ENCODE measurements around the gene LOXL3.

Gene LOXL3

DNA sequence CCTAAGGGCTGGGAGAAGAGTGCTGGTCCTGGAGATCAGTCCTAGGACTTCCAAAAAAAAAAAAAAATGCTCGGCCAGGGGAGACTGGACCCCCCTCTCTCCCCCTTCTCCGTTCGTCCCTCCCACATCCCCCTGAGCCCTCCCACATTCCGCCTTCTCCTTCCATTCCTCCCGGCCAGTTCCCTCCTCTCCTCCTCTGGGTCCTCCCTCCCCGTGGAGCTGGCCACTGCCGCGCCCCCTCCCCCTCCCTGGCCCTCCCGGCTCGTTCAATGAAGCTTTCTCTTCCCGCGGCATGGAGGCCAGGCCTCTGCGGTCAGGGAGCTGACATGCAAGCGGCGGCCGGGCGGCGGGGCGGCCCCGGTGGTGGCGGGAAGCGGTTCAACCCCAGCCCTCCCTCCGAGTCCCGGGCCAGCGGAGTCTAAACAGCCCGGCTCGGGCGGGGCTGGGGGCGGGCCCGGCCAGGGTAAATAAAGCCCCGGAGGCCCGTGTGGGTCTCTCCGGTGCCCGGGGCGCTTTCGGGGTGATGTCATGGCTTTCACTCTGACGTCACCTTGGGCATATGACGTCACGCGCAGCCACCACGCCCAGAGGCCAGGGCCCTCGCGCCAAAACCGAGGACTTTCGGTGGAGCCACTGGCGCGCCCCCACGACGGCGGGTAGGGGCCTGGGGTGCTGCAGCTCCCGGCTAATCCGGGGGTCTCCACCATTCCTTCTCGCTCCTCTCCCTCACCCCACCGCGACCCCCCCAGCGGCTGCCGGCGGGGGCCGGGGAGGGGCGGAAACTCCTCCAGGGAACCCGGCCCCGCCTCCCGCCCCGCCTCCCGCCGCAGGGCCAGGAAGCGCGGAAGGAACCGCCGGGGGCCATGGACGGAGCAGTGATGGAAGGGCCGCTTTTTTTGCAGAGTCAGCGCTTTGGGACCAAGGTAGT lies at the start of gene LOXL3, which contains the start of gene DOK1:
Gene LOXL3 (minus strand): TSS at position 51 of the 928 bp plus-strand sequence. CDS start 1,308 bp downstream, outside the sequence.
Gene DOK1 (plus strand): TSS at position 829 of the 928 bp plus-strand sequence. CDS start 35 bp downstream, at position 864.
- peak; percentile 59 to 73 for DNase-seq (ENCODE audit: low read depth in 2 of 2)

DNA sequence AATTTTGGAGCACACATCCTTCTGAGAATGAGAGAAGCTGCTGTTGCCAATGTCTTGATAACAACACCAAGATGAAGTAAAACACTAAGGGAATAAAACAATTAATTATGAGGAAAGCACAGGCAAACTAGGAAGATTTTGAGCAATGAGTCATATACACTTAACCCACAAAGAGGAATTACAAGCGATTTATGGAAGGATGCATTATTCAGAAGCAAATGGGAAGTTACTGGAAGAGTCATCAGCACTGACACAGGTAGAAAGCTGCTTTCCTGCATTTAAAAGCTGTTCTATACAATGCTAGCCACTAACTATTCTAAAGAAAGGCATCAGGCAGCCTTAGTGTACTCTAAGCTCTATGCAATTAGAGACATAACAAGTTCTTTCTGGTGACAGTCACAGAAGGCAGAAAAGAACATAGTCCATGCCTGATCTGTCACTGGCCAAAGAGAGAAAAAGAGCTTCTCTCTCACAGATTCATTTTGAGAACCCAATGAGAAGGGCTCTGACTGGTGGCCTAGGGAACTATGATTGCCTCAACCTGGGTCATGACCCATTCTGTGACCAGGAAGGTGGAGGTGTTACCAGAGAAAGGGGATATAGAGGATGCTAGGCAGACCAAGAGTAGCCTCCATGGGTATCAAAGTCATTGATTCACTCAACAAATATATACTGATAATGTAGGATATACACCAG lies 49.0 kb upstream of the LOXL3 start:
- no peak for DNase-seq (ENCODE audit: low read depth in 2 of 2)

- no peak for DNase-seq (ENCODE audit: low read depth in 2 of 2)
Measured at GRCh38 chr2:74599676-74600075, 45.9 kb upstream of the LOXL3 start.

GRCh38 chr2:74597410-74597809 lies 43.7 kb upstream of the LOXL3 start:
- no peak for DNase-seq (ENCODE audit: low read depth in 2 of 2)

DNA sequence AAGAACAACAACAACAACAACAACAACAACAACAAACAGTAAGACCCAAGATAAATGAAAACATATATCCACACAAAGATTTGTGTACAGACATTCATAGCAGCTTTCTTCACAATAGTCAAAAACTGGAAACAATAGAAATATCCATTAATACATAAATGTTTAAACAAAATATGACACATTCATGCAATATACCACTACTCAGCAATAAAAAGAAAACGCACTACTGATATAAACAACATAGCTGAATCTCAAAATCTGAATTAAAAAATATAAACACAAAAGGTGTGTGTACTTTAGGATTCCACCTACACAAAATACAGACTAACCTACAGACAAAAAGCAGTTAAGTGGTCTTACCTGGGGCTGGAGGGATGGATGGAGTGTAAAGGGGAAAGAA lies 42.8 kb upstream of the LOXL3 start:
- DNase-seq (ENCODE audit: low read depth in 2 of 2), result no peak

GRCh38 chr2:74593826-74594772 lies 40.4 kb upstream of the LOXL3 start:
- DNase-seq (ENCODE audit: low read depth in 2 of 2), result no peak

DNA sequence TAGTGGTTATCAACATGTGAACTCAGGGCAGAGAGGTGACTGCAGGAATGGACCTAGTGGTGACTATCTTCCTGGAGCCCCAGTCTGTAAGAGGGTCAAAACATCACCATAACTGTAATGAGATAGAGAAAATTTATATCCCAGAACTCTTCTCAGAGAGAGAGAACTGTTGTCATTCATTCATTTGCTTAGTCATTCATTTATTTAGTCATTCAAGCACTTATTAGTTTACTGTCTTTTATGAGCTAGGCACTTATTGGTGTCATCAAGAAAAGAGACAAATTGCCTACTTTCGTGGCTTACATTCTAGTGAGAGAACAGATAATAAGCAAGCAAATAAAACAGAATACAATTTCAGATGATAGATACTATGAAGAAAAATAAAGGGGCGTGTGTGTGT lies 34.9 kb upstream of the LOXL3 start:
- no peak for DNase-seq (ENCODE audit: low read depth in 2 of 2)

DNA sequence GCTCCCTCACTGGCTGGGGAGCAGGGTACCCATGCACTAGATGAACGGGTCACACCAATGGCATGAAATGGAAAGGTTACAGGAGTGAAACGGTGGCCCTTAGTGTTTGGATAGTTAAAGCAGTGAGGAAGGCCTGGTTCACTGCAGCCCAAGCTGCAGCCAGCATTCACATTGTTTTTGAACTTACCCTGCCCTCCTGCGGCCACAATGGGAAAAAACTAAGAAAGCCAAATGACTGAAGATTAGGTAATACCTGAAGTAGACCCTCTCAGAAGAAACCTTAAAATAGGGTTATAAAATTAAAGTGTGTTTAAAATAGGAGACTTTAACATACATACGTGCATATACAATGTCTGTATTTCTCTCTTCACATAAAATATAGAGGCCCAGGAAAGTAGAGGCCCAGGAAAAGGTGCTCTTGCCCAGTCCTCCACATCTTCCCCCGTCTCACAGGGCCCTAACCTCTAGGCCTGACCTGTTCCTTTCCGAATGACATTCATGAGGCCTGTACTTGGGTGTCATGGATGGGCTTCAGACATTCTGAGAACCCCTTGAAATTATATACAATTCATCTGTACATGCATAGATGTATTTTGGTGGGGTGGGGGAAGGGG lies 34.0 kb upstream of the LOXL3 start:
- DNase-seq (ENCODE audit: low read depth in 2 of 2), result peak in 1 of 2 donors; percentile 26

DNA sequence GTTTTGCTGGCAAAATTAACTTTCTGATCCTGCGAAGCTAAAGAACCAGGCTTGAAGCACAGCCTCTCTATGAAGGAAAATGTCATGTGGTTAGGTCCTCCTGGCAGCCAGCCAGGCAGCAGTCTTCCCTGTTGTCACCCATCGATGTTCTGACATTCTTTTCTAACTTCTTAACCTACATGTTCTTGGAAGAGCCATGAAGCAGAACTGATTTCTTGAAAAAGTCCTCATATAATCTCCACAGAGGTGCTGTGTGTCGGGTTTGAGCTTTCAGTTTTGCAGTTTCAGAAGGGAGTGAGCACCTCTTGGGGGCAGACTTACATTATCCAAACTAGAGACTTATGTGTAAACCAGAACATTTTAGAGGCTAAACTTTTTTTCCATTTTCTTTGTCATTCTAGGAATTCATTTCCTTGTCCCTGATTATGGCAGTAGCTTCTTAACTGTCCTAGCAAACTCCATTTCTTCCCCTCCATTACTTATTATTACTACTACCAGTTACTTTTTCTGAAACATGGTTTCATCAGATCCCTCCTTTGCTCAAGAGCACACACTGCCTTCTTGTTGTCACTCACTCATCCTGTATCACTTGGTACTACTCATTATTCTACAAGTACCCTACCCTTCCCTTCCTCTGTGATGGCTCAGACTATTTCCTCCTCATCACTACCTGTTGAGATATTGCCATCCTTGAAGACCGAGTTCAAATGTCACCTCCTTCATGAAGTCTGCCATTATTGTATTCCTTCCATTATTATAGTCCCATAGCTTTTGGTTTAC lies 31.9 kb upstream of the LOXL3 start:
- no peak for DNase-seq (ENCODE audit: low read depth in 2 of 2)

- no peak for DNase-seq (ENCODE audit: low read depth in 2 of 2)
Measured at GRCh38 chr2:74584088-74584645, 30.4 kb upstream of the LOXL3 start.

DNA sequence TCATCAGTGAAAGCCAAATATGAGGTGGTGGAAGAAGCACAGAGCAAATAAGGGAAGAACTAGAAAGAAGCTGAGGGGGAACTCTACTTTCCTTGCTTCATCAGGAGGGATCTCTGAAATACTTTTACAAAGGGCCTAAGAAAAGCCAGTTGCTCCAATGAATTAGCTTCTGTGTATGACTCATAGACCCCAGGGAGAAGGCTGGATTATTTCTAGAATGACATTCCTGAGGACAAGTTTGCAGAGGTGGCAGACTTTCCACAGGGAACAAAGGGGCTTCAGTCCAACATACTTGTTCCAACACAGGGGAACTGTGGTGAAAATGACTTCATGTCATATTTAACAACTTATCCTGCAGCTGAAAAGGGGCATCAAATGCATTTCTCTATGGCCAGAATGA lies 29.8 kb upstream of the LOXL3 start:
- DNase-seq (ENCODE audit: low read depth in 2 of 2), result no peak

DNA sequence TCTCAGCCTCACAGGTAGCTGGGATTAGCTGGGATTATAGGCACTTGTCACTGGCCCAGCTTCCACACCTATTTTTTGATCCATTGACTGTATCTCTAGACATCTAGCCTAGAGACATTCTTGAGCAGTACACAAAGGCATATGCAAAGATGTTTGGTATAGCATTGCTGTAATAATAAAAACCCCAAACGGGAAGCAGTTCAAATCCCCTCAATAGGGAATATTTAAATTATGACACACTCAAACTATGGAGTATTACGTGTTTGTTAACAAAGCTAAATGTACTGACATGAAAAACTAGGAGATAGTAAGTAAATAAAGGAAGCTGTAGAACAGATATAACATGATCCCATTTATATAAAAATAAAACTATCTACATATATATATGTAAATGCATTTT lies 28.4 kb upstream of the LOXL3 start:
- DNase-seq (ENCODE audit: low read depth in 2 of 2), result no peak

GRCh38 chr2:74581463-74581862 lies 27.7 kb upstream of the LOXL3 start:
- DNase-seq (ENCODE audit: low read depth in 2 of 2), result no peak

- DNase-seq (ENCODE audit: low read depth in 2 of 2), result no peak
Measured at GRCh38 chr2:74578408-74578807, 24.7 kb upstream of the LOXL3 start.

GRCh38 chr2:74577448-74577847 lies 23.7 kb upstream of the LOXL3 start:
- DNase-seq (ENCODE audit: low read depth in 2 of 2), result no peak

DNA sequence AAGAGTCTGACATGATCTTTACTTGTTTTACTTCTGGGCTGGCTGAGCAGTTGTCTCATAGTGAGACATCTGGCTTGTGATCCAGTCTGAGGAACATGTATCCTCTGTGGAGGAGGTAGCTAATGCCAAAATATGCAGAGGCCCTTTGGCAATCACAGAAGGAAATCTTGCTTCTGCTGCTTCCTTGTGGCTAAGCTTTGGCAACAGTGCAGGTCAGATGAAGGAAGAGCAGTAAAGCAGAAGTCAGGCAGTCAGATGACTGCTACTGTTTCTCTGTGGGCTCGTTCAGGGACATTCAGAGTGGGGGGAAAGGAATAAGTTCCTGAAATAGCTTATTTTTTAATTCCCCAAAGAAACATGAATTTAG lies 23.1 kb upstream of the LOXL3 start:
- DNase-seq (ENCODE audit: low read depth in 2 of 2), result no peak

- no peak for DNase-seq (ENCODE audit: low read depth in 2 of 2)
Measured at GRCh38 chr2:74576211-74576862, 22.6 kb upstream of the LOXL3 start.

DNA sequence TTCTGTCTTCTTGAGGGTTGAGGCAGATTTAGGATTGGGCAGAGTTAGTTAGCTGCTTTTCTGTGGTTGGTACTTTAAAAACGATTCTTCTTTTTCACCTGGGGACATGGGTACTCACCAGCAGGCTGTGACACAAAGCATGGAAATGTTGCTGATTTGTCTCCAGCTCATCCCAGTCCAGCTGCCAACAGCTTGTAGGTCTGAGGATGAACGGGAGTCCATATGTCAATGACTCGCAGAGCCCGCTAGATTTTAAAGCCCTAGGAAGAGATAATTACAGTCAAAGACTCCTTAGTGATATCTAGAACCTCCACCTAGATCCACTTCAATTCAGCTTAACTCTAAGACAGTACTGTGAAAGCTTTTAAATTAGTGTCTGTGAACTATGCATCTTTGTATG lies 21.6 kb upstream of the LOXL3 start:
- DNase-seq (ENCODE audit: low read depth in 2 of 2), result no peak

DNA sequence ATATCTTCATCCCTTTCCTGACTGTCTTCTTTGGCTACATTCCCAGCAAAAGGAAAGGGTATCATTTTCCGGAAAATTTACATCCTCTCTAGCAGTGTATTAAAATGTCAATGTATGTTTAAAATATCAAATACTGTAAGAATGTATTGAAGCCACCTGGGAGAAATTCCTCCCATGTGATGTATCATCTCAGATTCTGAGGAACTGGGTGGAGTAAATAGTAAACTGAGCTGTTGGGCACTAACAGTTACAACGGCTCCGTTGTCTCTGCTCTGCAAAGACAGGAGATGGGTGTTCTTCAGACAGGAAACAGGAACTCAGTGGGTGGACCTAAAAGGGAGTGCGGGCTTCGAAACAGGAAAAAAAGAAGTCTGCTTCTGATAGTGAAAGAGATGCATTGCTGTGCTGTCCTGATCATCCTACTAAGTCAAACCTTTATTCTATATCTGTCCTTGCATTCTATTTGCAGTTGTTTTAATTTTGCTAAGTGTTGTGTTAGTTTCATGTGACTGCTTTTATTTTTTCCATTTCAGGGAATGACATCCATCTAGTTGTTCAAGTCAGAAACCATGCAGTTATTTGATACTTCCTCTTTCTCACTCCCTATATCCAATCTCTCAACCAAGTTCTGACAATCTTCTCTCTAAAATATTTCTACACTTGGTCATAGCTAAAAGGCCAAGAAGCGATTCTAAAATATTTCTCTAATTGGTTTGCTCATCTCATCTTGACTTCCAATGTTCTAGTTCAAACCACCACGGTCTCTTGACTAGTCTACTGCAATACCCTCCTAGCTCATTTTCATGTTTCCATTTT lies 20.2 kb upstream of the LOXL3 start:
- no peak for DNase-seq (ENCODE audit: low read depth in 2 of 2)
